Spleen (tissue), 11 donors: ENCODE measurements around the gene RYR3. TPM values are rescaled to one million over a fixed set of nuclear protein-coding genes. Genes with fewer than 3 reads are reported as not detected.

Experiments
- DNase-seq: peaks from one replicate; pipeline ENCODE4 v3.0.0-alpha.2; 2020
- H3K27ac ChIP-seq, 8 donors: fragments of 200-600 bp; sonication (generic) in 7 of 8; 1 replicate in 4 of 8; 2 replicates in 4 of 8; pipeline versions ENCODE4 v1.5.0 to v1.8.0; 2016 to 2021; ENCODE audit warnings: inconsistent platforms in 4 of 8, mild to moderate bottlenecking in 4 of 8, moderate library complexity in 1 of 8
- H3K27me3 ChIP-seq, 7 donors: fragments of 200-600 bp; sonication (generic) in 6 of 7; replicated peaks in 1 of 7; 1 replicate in 4 of 7; 2 replicates in 3 of 7; pipeline versions ENCODE4 v1.5.0 to v1.8.0; 2016 to 2021; ENCODE audit warnings: inconsistent platforms in 3 of 7, mild to moderate bottlenecking in 1 of 7
- H3K36me3 ChIP-seq, 6 donors: fragments of 200-600 bp; sonication (generic) in 5 of 6; 1 replicate in 4 of 6; 2 replicates in 2 of 6; pipeline versions ENCODE4 v1.5.0 to v1.8.0; 2016 to 2021; ENCODE audit warnings: inconsistent platforms in 2 of 6
- H3K4me1 ChIP-seq, 6 donors: fragments of 200-600 bp; sonication (generic) in 5 of 6; 1 replicate in 3 of 6; 2 replicates in 3 of 6; pipeline versions ENCODE4 v1.5.0 to v1.8.0; 2016 to 2021; ENCODE audit warnings: inconsistent platforms in 3 of 6
- H3K4me3 ChIP-seq, 8 donors: fragments of 200-600 bp; sonication (generic) in 7 of 8; 1 replicate in 4 of 8; 2 replicates in 4 of 8; pipeline versions ENCODE4 v1.5.0 to v1.8.0; 2016 to 2021; ENCODE audit warnings: inconsistent platforms in 4 of 8, mild to moderate bottlenecking in 4 of 8, moderate library complexity in 2 of 8
- H3K9me3 ChIP-seq, 8 donors: fragments of 200-600 bp; sonication (generic) in 7 of 8; 1 replicate in 4 of 8; 2 replicates in 4 of 8; pipeline versions ENCODE4 v1.5.0 to v1.8.0; 2016 to 2021; ENCODE audit warnings: inconsistent platforms in 4 of 8
- POLR2A ChIP-seq, 3 donors: fragments of 450-650 bp; IDR thresholded peaks; one replicate each; pipeline ENCODE4 v1.5.1; 2017; ENCODE audit warnings: antibody characterized with exemption in 3 of 3, mild to moderate bottlenecking in 1 of 3
- POLR2AphosphoS5 ChIP-seq, 3 donors: sonication (generic); formaldehyde crosslinking; IDR thresholded peaks; one replicate each; pipeline ENCODE4 v1.5.1; 2017; ENCODE audit warnings: antibody characterized with exemption in 3 of 3
- WGBS, 5 donors: extraction: QIAGEN DNeasy Blood & Tissue Kit in 3 of 5; methylation state at CpG; one replicate each; pipeline versions ENCODE4 v1.1.5 to v1.1.7; 2013 to 2018; 5-methylcytosine and 5-hydroxymethylcytosine counted together
- intact Hi-C: fragments of 100-400 bp; cut with DNase I; formaldehyde crosslinking; loops from one replicate; pipeline ENCODE4 v1.15.0; 2023; ENCODE audit warnings: low total_unique reads
- polyA plus RNA-seq, 3 donors: library from polyadenylated mRNA; stranded (reverse); fragments of 200-250 nt; gene quantifications; one replicate each; pipeline ENCODE4 v1.2.1, GENCODE V29; 2013
- total RNA-seq, 7 donors: library from RNA; depleted of rRNA in 3 of 7; stranded (reverse); fragments of >200 nt in 3 of 7; fragmentation: NEBNext Ultra II Directional in 4 of 7; extraction: Animal tissue kit (Norgen Biotek cat#: 25700) in 4 of 7; gene quantifications; one replicate each; pipeline versions ENCODE4 v1.1.0 to v1.2.1, GENCODE V29; 2016 to 2021
- TF ChIP-seq, protein P1 (sequence below), 11 experiments: fragments of 200-600 bp in 7 of 11; fragments of 450-650 bp in 4 of 11; sonication (generic) in 4 of 11; IDR thresholded peaks in 8 of 11; conservative IDR thresholded peaks in 3 of 11; 1 replicate in 7 of 11; 2 replicates in 4 of 11; pipeline versions ENCODE4 v1.4.0 to v1.8.0; 2016 to 2021; ENCODE audit warnings: antibody characterized with exemption in 11 of 11, inconsistent platforms in 4 of 11, mild to moderate bottlenecking in 1 of 11
- donor health status: healthy with polysubstance abuse.
- donor health status: DM: no; HTN: no; CAD: no; lungs with moderate emphysema.
- donor health status: DM: no; HTN: no; CAD: no.
- donor health status: Bipolar disorder and iron deficiency.
- donor health status: healthy.
- donor health status: DM: no; HTN: no; CAD: no.
- donor health status: DM: yes; HTN: yes; CAD: no.

RYR3 gene
- total and polyA plus RNA-seq, 10 donors = 0.11 to 5.9 (median 1.3) TPM

DNA sequence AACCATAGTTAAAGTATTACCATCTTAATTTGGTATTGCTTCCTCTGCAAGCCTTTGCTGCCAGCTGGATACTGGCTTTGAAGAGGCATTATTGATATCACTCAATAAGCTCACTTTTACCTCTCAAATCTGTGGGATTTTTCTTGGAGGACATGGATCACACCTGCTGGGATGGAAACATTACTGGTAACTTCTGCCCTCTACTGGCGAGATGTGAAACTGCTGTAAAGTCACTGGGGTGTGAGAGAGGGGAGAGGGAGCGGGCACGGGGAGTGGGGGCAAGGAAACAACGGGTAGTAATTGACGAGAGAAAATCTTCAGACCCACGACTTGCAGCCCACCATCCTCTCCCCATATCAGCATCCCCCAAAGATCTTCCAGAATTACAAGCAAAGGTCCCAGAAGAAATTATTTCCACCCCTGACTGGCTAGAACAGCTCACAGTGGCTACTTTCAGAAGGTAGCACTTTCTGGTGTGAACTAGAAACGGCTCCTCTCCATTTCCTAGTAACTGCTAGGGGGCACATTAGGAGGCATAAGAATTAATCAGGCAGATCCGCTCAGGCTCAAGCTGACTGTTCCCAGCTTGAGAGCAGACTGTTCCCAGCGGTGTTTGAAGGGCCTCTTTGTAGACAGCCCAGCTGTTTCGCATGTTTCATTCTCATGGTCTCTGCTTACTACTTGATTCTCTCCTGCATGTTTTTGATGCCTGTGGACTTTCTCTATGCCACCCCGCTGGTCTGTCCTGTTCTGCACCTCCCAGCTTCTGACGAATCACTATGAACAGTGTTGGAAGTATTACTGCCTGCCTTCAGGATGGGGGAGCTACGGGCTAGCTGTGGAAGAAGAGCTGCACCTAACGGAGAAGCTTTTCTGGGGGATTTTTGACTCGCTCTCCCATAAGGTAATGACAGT, 427.2 kb downstream of the RYR3 start:
- no peak overlapping the region for H3K27ac ChIP-seq
- no peak overlapping the region for H3K4me3 ChIP-seq
- 48 to 52% (median 50%) methylated on average over 15 of the region's 15 CpGs for WGBS, 5 donors
- no peaks in the 10 kb centered on the region for H3K27me3 ChIP-seq
- no peak for DNase-seq
- no peak for TF ChIP-seq POLR2A (IDR thresholded peaks at IDR 0.05)
- TF ChIP-seq, protein P1, sequence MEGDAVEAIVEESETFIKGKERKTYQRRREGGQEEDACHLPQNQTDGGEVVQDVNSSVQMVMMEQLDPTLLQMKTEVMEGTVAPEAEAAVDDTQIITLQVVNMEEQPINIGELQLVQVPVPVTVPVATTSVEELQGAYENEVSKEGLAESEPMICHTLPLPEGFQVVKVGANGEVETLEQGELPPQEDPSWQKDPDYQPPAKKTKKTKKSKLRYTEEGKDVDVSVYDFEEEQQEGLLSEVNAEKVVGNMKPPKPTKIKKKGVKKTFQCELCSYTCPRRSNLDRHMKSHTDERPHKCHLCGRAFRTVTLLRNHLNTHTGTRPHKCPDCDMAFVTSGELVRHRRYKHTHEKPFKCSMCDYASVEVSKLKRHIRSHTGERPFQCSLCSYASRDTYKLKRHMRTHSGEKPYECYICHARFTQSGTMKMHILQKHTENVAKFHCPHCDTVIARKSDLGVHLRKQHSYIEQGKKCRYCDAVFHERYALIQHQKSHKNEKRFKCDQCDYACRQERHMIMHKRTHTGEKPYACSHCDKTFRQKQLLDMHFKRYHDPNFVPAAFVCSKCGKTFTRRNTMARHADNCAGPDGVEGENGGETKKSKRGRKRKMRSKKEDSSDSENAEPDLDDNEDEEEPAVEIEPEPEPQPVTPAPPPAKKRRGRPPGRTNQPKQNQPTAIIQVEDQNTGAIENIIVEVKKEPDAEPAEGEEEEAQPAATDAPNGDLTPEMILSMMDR (IDR thresholded peaks at IDR 0.05 in 8 of 11, conservative IDR thresholded peaks at IDR 0.05 in 3 of 11) = peak in 9 of 11 experiments; percentile 10 to 72 (median 65)
- H3K4me1 ChIP-seq = no peaks in the 10 kb centered on the region
- no peaks in the 10 kb centered on the region for H3K36me3 ChIP-seq
- intact Hi-C loops = no loop called here
- no peaks in the 10 kb centered on the region for H3K9me3 ChIP-seq

DNA sequence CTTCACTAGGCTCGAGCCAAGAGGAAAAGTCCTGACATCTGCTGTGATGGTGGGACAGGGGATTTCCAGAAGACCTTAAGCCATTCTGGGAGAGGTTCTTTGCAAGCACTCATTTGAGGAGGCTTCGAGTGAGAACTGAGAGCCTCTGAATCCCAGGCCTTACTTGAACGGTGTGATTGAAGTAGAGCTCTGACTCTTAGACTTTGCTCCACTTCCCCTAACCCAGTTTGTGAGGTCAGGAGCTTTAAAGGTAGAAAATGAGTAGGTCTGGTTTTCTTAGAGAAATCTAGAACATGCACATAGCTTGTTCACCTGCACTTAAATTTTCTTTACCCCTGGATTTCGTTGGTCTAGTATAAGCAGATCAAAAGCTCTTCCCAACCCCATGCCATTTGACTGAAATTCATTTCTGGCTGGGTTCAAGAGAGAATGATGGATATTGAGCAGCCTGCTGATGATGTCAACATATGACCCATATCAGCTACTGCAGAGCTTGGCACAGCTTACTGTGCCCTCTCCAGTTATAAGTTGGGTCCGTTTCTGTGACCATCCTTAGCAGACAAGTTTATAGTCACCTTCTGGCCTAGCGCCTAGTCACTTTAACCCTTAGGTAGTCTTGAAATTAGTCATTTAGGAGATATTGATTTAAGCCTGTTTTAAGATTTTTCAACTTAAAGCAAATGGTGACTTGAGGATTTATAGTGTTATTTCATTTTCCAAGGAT, 428.3 kb downstream of the RYR3 start:
- Histone ChIP-seq H3K36me3 (no peaks in the 10 kb centered on the region), H3K27me3 (no peaks in the 10 kb centered on the region), H3K9me3 (no peaks in the 10 kb centered on the region), H3K27ac (no peak overlapping the region), H3K4me3 (no peak overlapping the region), H3K4me1 (no peaks in the 10 kb centered on the region)
- TF ChIP-seq POLR2A (IDR thresholded peaks at IDR 0.05) (no peak), POLR2AphosphoS5 (IDR thresholded peaks at IDR 0.05) (no peak)
- TF ChIP-seq, protein P1 (IDR thresholded peaks at IDR 0.05 in 8 of 11, conservative IDR thresholded peaks at IDR 0.05 in 3 of 11) = no peak
- no peak for DNase-seq
- 66 to 82% (median 69%) methylated on average over 6 of the region's 6 CpGs for WGBS, 5 donors
- intact Hi-C loops = no loop called here

DNA sequence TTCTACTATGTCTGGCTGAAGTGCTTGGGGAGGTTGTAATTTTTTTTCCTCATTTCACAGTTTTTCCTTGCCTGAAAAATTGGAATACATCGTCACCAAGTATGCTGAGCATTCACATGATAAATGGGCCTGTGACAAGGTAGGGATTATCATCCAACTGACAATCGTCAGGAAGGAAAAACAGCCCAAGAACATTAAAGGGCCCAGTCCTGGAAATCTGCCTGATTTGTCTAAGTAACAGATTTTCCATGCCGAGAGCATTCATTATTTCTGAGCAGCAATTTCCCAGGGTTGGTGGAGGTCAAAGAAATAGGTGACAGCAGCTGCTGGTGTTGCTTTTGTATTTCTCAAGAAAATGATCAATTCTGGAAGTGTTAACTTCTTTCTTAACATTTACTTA, 431.5 kb downstream of the RYR3 start:
- WGBS, 5 donors = 57 to 84% (median 69%) methylated on average over 3 of the region's 3 CpGs
- no peaks in the 10 kb centered on the region for H3K9me3 ChIP-seq
- no peak overlapping the region for H3K4me3 ChIP-seq
- no peak for DNase-seq
- H3K36me3 ChIP-seq = no peaks in the 10 kb centered on the region
- no peaks in the 10 kb centered on the region for H3K4me1 ChIP-seq
- TF ChIP-seq, protein P1 (IDR thresholded peaks at IDR 0.05 in 8 of 11, conservative IDR thresholded peaks at IDR 0.05 in 3 of 11) = no peak
- TF ChIP-seq POLR2A (IDR thresholded peaks at IDR 0.05) (no peak), POLR2AphosphoS5 (IDR thresholded peaks at IDR 0.05) (no peak)
- no peak overlapping the region for H3K27ac ChIP-seq
- intact Hi-C loops = no loop called here
- no peaks in the 10 kb centered on the region for H3K27me3 ChIP-seq

DNA sequence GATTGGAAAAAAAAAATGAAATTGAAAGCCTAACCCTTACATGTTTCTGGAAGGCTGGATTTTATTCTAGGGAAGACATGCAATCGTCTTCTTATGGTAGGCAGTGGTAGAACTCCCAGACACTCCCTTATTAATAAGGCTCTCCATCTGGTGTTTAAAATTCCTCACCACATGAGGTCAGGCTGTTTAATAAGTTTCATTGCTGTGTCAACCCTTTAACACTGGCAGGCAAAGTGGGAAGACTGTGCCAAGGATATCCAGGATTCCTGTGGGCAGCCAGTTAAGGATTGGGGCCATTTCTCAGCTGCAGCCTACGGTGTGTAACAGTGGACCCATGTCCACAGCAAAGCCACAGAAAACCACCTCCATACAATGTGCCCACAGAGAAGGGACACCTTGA, 432.0 kb downstream of the RYR3 start:
- 63 to 87% (median 75%) methylated on average over 2 of the region's 2 CpGs for WGBS, 5 donors
- H3K9me3 ChIP-seq = no peaks in the 10 kb centered on the region
- no peak overlapping the region for H3K4me3 ChIP-seq
- no peak overlapping the region for H3K27ac ChIP-seq
- TF ChIP-seq, protein P1 (IDR thresholded peaks at IDR 0.05 in 8 of 11, conservative IDR thresholded peaks at IDR 0.05 in 3 of 11) = no peak
- TF ChIP-seq POLR2AphosphoS5 (IDR thresholded peaks at IDR 0.05) = no peak
- DNase-seq = no peak
- H3K27me3 ChIP-seq = no peaks in the 10 kb centered on the region
- no peaks in the 10 kb centered on the region for H3K36me3 ChIP-seq
- no peaks in the 10 kb centered on the region for H3K4me1 ChIP-seq
- intact Hi-C loops = no loop called here
